ENCODE measurements around the gene FANCI. TPM values are rescaled to one million over a fixed set of nuclear protein-coding genes. Genes with fewer than 3 reads are reported as not detected.

Gene FANCI
- 10 to 100 TPM; 31.5 to 38.8 (median 38.3) TPM for polyA plus RNA-seq (ENCODE audit: insufficient read length in 3 of 3)

GRCh38 chr15:89243691-89244573 lies at the start of gene FANCI:
TSS of gene FANCI (plus strand) at chr15:89243979. CDS start at chr15:89247648, 3,669 bp downstream.
- peak; percentile 74 to 85 (median 84) for DNase-seq (ENCODE audit: low read depth in 3 of 3, low spot score in 2 of 3)

DNA sequence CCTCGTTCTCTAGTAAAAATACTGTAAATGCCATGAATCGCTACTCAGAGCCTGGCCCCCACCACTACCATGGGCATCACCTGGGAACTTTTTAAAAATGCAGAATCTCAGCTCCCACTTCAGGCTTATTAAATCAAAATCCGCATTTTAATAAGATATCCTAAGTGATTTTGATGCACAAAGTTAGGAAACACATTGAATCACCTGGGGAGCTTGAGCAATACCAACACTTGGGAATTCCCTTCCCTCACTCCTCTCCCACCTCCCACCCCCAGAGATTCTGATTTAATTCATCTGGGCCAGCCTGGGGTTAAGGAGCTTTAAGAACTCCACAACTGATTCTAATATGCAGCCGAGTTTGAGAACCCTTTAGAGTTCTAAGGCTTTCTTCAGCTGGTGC lies 49.2 kb upstream of the FANCI start:
- no peak for DNase-seq (ENCODE audit: low read depth in 3 of 3, low spot score in 2 of 3)

GRCh38 chr15:89195836-89196235 lies 47.9 kb upstream of the FANCI start:
- no peak for DNase-seq (ENCODE audit: low read depth in 3 of 3, low spot score in 2 of 3)

GRCh38 chr15:89196241-89196640 lies 47.5 kb upstream of the FANCI start:
- no peak for DNase-seq (ENCODE audit: low read depth in 3 of 3, low spot score in 2 of 3)

DNA sequence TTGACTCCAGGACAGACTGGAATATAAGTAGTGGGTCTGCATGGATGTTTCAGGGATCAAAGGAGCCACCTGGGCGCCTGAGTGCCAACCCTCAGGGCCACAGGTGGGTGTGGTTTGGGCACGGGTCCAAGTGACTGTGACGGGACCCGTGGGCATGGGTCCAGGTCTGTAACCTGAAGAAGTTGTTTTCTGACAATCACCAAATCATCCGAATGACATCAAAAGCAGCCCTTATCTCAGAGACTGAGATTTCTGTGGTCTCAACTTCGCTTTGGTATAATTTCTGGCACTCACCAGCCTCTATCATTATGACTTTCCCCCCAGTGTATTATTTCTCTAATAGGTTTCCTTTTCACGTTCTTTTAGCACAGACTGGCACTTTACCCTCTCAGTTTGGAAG lies 46.8 kb upstream of the FANCI start:
- DNase-seq (ENCODE audit: low read depth in 3 of 3, low spot score in 2 of 3), result no peak

DNA sequence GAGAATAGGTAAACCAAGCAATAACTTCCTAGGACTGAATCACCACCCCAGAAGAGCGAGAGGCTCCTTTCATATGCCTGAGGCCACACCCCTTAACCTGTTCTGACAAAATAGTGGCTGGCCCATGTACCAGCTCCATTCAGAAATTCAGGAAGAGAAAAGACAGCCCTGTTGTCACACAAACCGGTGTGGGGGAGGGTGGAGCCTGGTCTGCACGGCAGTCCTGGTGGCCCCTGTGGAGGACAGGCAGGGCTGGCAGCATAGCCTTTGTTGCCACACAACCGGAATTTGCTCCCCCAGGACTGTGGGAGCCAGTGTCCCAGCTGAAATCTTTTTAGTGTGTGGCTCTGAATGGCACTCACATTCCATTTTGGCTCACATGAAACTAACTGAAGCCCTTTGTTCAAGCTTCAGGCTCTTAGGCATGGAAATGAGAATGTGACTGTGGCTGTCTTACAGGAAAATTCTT lies 46.2 kb upstream of the FANCI start:
- peak in 2 of 3 donors; percentile 2 to 12 for DNase-seq (ENCODE audit: low read depth in 3 of 3, low spot score in 2 of 3)

- no peak for DNase-seq (ENCODE audit: low read depth in 3 of 3, low spot score in 2 of 3)
These were observed 45.6 kb upstream of the FANCI start for GRCh38 chr15:89198196-89198595.

DNA sequence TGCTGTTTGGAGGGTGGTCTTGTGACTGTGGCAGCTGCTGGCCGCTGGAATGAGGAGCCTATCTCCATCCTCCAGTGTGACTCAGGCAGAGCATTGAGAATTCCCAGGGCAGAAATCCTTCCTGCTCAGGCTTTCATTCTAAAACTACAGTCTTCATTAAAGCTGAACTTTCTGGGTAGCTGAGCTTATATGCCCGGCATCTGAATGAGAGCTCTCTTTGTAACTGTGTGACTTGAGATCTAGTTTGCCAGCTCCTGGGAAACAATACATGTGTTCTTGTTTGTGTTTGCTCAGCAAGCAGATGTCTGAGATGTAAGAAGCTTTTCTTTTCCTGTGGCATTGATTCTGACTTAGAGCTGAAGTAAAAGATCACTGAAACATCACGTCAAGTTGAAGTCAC lies 44.8 kb upstream of the FANCI start:
- no peak for DNase-seq (ENCODE audit: low read depth in 3 of 3, low spot score in 2 of 3)

GRCh38 chr15:89199746-89200145 lies 44.0 kb upstream of the FANCI start:
- no peak for DNase-seq (ENCODE audit: low read depth in 3 of 3, low spot score in 2 of 3)

GRCh38 chr15:89200182-89200581 lies 43.6 kb upstream of the FANCI start:
- no peak for DNase-seq (ENCODE audit: low read depth in 3 of 3, low spot score in 2 of 3)

GRCh38 chr15:89201465-89202005 lies 42.2 kb upstream of the FANCI start:
- DNase-seq (ENCODE audit: low read depth in 3 of 3, low spot score in 2 of 3), result no peak

DNA sequence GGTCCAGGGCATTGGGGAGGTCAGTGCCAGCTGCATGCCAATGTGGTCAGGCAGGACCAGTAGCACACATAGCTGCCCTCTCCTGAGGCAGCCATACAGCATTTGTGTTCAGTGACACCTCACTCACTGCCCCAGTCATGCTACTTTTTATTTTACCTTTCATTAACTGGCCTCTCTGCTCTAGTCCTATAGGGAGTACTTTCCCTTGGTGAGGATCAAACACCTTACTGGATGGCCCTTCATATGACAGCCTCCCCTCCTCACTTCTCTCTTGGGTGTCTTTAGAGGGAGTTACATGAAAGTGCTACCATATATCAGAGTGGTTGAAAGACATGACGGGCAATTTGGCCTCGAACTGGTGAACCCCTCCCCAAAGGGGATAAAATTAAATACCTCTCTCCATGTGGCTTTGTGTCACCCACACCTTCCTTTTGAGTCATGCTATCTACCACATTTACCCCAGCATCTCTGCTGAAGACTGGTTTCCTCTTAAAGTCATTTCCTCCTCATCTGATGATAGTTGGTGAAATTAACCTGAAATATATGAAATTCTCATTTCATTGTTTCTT lies 40.0 kb upstream of the FANCI start:
- DNase-seq (ENCODE audit: low read depth in 3 of 3, low spot score in 2 of 3), result no peak

DNA sequence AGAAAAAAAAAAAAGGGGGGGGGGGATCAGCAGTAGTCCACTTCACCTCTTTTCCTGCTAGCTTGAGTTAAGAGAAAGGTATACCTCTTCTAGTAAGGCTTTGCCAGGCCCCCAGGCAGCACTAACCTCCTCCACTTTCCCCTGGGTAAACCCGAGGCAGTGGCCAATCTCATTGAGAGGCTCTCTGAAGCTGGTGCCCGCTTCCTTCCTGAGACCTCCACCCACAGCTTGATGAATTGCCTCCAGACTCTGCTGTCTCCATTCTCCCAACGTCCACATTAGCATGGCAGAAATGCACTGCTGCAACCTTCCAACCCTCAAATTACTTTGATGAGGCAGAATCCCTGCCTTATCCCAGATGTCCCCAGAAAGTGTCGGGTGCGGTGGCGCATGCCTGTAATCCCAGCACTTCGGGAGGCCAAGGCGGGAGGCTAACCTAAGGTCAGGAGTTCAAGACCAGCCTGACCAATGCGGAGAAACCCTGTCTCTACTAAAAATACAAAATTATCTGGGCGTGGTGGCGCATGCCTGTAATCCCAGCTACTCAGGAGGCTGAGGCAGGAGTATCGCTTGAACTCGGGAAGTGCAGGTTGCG lies 37.7 kb upstream of the FANCI start:
- DNase-seq (ENCODE audit: low read depth in 3 of 3, low spot score in 2 of 3), result no peak

DNA sequence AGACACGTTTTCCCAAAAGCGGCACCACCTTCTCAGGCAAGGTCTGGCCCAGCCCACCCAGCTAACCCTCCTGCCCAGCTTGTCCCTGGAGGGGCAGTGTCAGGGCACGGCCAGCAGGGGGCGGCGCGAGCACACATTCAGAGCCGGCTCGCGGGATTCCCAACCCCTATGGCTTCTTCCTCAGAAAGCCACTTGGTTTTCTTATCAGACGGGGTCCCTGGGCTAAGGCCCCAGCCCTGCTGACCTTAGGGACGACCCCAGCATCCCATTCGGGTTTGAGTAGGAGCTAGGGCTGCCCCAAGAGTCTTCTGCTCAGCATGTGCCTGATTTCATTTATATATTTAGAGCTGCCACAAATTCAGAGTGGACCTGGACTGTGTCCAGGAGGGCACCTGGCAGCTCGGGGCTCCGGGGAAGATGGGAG lies 36.9 kb upstream of the FANCI start:
- DNase-seq (ENCODE audit: low read depth in 3 of 3, low spot score in 2 of 3), result peak; percentile 31 to 50 (median 31)

- DNase-seq (ENCODE audit: low read depth in 3 of 3, low spot score in 2 of 3), result no peak
These were observed 35.5 kb upstream of the FANCI start for GRCh38 chr15:89208256-89208655.

GRCh38 chr15:89209057-89209456 lies 34.7 kb upstream of the FANCI start:
- no peak for DNase-seq (ENCODE audit: low read depth in 3 of 3, low spot score in 2 of 3)

DNA sequence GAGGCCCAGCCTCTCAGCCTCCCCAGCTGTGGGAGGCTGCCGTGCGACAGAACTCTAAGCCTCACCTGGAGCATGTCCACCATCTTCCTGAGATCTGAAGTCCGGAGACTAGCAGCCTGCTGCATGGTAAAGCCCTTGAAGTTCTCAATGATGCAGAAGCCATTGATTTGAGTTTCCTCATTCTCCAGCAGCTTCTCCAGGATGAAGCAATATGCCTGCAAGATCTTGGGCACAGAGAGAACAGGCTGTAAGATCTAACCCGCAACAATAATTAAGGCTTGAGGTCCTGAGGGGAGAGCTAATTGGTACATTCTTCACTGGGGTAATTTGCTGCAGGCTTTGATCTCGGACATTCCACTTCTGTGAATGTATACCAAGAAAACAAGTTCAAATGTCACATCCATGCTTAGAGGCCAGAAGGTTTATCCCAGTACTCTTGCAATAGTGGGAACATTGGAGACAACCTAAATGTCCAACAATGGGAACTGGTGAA lies 32.1 kb upstream of the FANCI start:
- no peak for DNase-seq (ENCODE audit: low read depth in 3 of 3, low spot score in 2 of 3)

GRCh38 chr15:89215627-89216026 lies 28.2 kb upstream of the FANCI start:
- DNase-seq (ENCODE audit: low read depth in 3 of 3, low spot score in 2 of 3), result no peak

DNA sequence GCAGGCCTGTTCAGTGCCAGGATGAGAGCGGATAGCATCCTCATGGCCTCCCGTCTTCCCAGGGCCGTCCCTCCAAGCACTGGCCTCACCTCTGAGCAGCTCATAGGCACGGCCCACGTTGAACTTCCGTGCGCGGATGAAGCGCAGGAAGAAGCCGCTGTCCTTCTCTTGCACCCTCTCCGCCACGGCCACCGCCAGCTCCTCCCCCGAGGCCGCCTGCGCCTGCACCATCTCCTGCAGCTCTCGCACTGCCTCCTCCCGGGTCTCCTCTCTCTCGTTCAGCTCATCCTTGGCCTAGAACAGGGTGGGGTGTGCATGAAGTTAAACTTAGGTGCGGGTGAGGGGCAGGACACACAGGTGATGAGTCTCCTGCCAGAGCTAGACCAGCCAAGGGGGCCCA lies 26.7 kb upstream of the FANCI start:
- DNase-seq (ENCODE audit: low read depth in 3 of 3, low spot score in 2 of 3), result no peak

- DNase-seq (ENCODE audit: low read depth in 3 of 3, low spot score in 2 of 3), result no peak
These were observed 25.9 kb upstream of the FANCI start for GRCh38 chr15:89217686-89218376.

- no peak for DNase-seq (ENCODE audit: low read depth in 3 of 3, low spot score in 2 of 3)
These were observed 25.2 kb upstream of the FANCI start for GRCh38 chr15:89218531-89218930.

Data from right renal cortex interstitium (tissue), 3 donors.